ENCODE measurements around the gene RPL13. TPM values are rescaled to one million over a fixed set of nuclear protein-coding genes. Genes with fewer than 3 reads are reported as not detected.

Gene RPL13
- polyA plus RNA-seq, 5 donors, result 2,126 to 4,007 (median 2,543) TPM

- DNase-seq, result no peak
Observed at GRCh38 chr16:89544113-89544512, 16.4 kb upstream of the RPL13 start.

- DNase-seq, result no peak
Observed at GRCh38 chr16:89544713-89545043, 15.8 kb upstream of the RPL13 start.

GRCh38 chr16:89545044-89545830 lies 15.2 kb upstream of the RPL13 start:
- no peak for DNase-seq

GRCh38 chr16:89545831-89546574 lies 14.5 kb upstream of the RPL13 start:
- DNase-seq, result peak; percentile 37 to 51

GRCh38 chr16:89546781-89547180 lies 13.7 kb upstream of the RPL13 start:
- no peak for DNase-seq

- no peak for DNase-seq
Observed at GRCh38 chr16:89547291-89547690, 13.2 kb upstream of the RPL13 start.

GRCh38 chr16:89547860-89548259 lies 12.6 kb upstream of the RPL13 start:
- no peak for DNase-seq

GRCh38 chr16:89548344-89549006 lies 12.0 kb upstream of the RPL13 start:
- no peak for DNase-seq

GRCh38 chr16:89549007-89549700 lies 11.3 kb upstream of the RPL13 start:
- no peak for DNase-seq

GRCh38 chr16:89550421-89551007 lies 10.0 kb upstream of the RPL13 start:
- DNase-seq, result no peak

- no peak for DNase-seq
Observed at GRCh38 chr16:89552329-89552728, 8.2 kb upstream of the RPL13 start.

- no peak for DNase-seq
Observed at GRCh38 chr16:89552913-89553312, 7.6 kb upstream of the RPL13 start.

GRCh38 chr16:89553733-89554132 lies 6.7 kb upstream of the RPL13 start:
- DNase-seq, result no peak

GRCh38 chr16:89554343-89554742 lies 6.1 kb upstream of the RPL13 start:
- no peak for DNase-seq

GRCh38 chr16:89555265-89555664 lies 5.2 kb upstream of the RPL13 start:
- DNase-seq, result no peak

- no peak for DNase-seq
Observed at GRCh38 chr16:89555780-89556179, 4.7 kb upstream of the RPL13 start.

- peak in 1 of 2 donors; percentile 51 for DNase-seq
Observed at GRCh38 chr16:89556750-89557689, 3.5 kb upstream of the RPL13 start.

GRCh38 chr16:89557690-89558490 lies 2.6 kb upstream of the RPL13 start:
- no peak for DNase-seq

- no peak for DNase-seq
Observed at GRCh38 chr16:89561142-89561883, 831 bp downstream of the RPL13 start.

Data from right lung (tissue), 5 donors.